GM12878 (cell line): ENCODE data around the gene CD101. TPM values are rescaled to one million over a fixed set of nuclear protein-coding genes. Genes with fewer than 3 reads are reported as not detected.
A peak's percentile ranks its signal among the peaks of the same experiment; 100 is the strongest.

Source experiments
- ATAC-seq: fragments of 200-7000 bp; cut with Tn5 transposase; 3 replicates; pipeline ENCODE4 v1.9.1; 2020; ENCODE audit warnings: mild to moderate bottlenecking, moderate library complexity
- BruUV-seq: library from RNA; stranded (reverse); fragments of 400-500 nt; replicated peaks from 2 replicates; lab custom pipeline; 2021; lab: Mats Ljungman, UMichigan
- CTCF ChIA-PET: fragments of 300-600 bp; sonication (Branson Sonifier 250); formaldehyde crosslinking; extraction: SDS; loops from one replicate; lab custom pipeline; 2021; ENCODE audit warnings: inconsistent platforms; lab: Yijun Ruan, JAX
- POLR2A ChIA-PET: fragments of 350-600 bp; formaldehyde crosslinking; extraction: SDS; loops from one replicate; lab custom pipeline; 2021; ENCODE audit warnings: inconsistent platforms; lab: Charles Lee
- RAD21 ChIA-PET: fragments of 300-600 bp; sonication (Branson Sonifier 250); formaldehyde crosslinking; loops from one replicate; lab custom pipeline; 2023; ENCODE audit warnings: antibody characterized with exemption; ENCODE audit not compliant: unreplicated experiment; lab: Charles Lee
- SMC1A ChIA-PET: fragments of 300-600 bp; sonication (Branson Sonifier 250); formaldehyde crosslinking; loops from one replicate; lab custom pipeline; 2023; ENCODE audit not compliant: unreplicated experiment, uncharacterized antibody; lab: Charles Lee
- DNase-seq: peaks from one replicate; pipeline ENCODE4 v3.0.0-alpha.2; 2011; ENCODE audit warnings: low read depth, low spot score
- FAIRE-seq: peaks from 3 replicates; lab custom pipeline; 2011; peaks lifted over from hg19 to GRCh38; lab: Jason Lieb, UNC
- H2AFZ ChIP-seq: 2 replicates; pipeline ENCODE4 v1.6.0; 2011; ENCODE audit warnings: low read depth, low read length, control low read depth; ENCODE audit not compliant: control insufficient read depth
- H3K27ac ChIP-seq: 2 replicates; pipeline ENCODE4 v1.5.1; 2011; ENCODE audit warnings: control low read depth; ENCODE audit not compliant: control insufficient read depth, insufficient read depth
- H3K27me3 ChIP-seq, 2 experiments: replicated peaks in 1 of 2; 2 replicates each; pipeline versions ENCODE4 v1.6.0 to v1.6.1; 2011; ENCODE audit warnings: low read length in 1 of 2; ENCODE audit not compliant: control insufficient read depth in 2 of 2, insufficient read depth in 2 of 2
- H3K36me3 ChIP-seq, 2 experiments: 2 replicates each; pipeline ENCODE4 v1.5.1; 2011; ENCODE audit warnings: low read length in 1 of 2; ENCODE audit not compliant: control insufficient read depth in 2 of 2, insufficient read depth in 2 of 2
- H3K4me1 ChIP-seq: 2 replicates; pipeline ENCODE4 v1.6.1; 2011; ENCODE audit warnings: mild to moderate bottlenecking, low read length, moderate library complexity, mixed read lengths; ENCODE audit not compliant: control insufficient read depth, insufficient read depth
- H3K4me2 ChIP-seq: 2 replicates; pipeline ENCODE4 v1.6.0; 2011; ENCODE audit warnings: control low read depth; ENCODE audit not compliant: control insufficient read depth, insufficient read depth
- H3K4me3 ChIP-seq: fragments of 200-600 bp; sonication (generic); 2 replicates; pipeline ENCODE4 v1.5.1; 2016
- H3K79me2 ChIP-seq: 2 replicates; pipeline ENCODE4 v1.6.0; 2011; ENCODE audit warnings: low read length; ENCODE audit not compliant: control insufficient read depth, insufficient read depth
- H3K9ac ChIP-seq: 2 replicates; pipeline ENCODE4 v1.8.0; 2011; ENCODE audit warnings: low read length, control low read depth, mixed read lengths; ENCODE audit not compliant: control insufficient read depth, insufficient read depth
- H3K9me3 ChIP-seq: replicated peaks from 3 replicates; pipeline ENCODE4 v1.5.1; 2011; ENCODE audit warnings: mild to moderate bottlenecking, low read length; ENCODE audit not compliant: control insufficient read depth, insufficient read depth
- H4K20me1 ChIP-seq: 2 replicates; pipeline ENCODE4 v1.6.0; 2011; ENCODE audit not compliant: control insufficient read depth, insufficient read depth
- ATF7 ChIP-seq: fragments of 450-650 bp; IDR thresholded peaks from 2 replicates; pipeline ENCODE4 v1.6.1; 2016; ENCODE audit warnings: low read depth, mild to moderate bottlenecking
- BCL11A ChIP-seq: IDR thresholded peaks from 2 replicates; pipeline ENCODE4 v1.6.1; 2011; ENCODE audit warnings: low read depth, low read length
- CHD2 ChIP-seq: IDR thresholded peaks from 2 replicates; pipeline ENCODE4 v1.6.1; 2011; ENCODE audit warnings: low read depth, low read length, improper control_type of control experiment, borderline replicate concordance
- DPF2 ChIP-seq: fragments of 450-650 bp; IDR thresholded peaks from 2 replicates; pipeline ENCODE4 v1.6.1; 2017; ENCODE audit warnings: mild to moderate bottlenecking
- E2F8 ChIP-seq: fragments of 450-650 bp; IDR thresholded peaks from 2 replicates; pipeline ENCODE4 v1.6.1; 2018; ENCODE audit warnings: mild to moderate bottlenecking, low read depth, moderate library complexity; ENCODE audit not compliant: partially characterized antibody
- EGR1 ChIP-seq, 2 experiments: IDR thresholded peaks; 1 replicate in 1 of 2; 2 replicates in 1 of 2; pipeline ENCODE4 v1.6.1; 2011 to 2012; ENCODE audit warnings: low read depth in 2 of 2, low read length in 2 of 2, borderline replicate concordance in 1 of 2, mild to moderate bottlenecking in 1 of 2, moderate library complexity in 1 of 2
- GATAD2B ChIP-seq: fragments of 450-650 bp; conservative IDR thresholded peaks from 2 replicates; pipeline ENCODE4 v1.6.1; 2017; ENCODE audit warnings: low read depth, mild to moderate bottlenecking, moderate library complexity
- HDAC2 ChIP-seq: fragments of 200-600 bp; sonication (generic); IDR thresholded peaks from 2 replicates; pipeline ENCODE4 v1.6.1; 2017
- HDGF ChIP-seq: fragments of 450-650 bp; IDR thresholded peaks from 2 replicates; pipeline ENCODE4 v1.6.1; 2016; ENCODE audit warnings: antibody characterized with exemption
- IRF3 ChIP-seq: fragments of 450-650 bp; IDR thresholded peaks from 2 replicates; pipeline ENCODE4 v1.6.1; 2014; ENCODE audit warnings: mild to moderate bottlenecking
- IRF4 ChIP-seq: IDR thresholded peaks from 2 replicates; pipeline ENCODE4 v1.6.1; 2011; ENCODE audit warnings: low read depth, low read length
- KLF5 ChIP-seq: fragments of 450-650 bp; IDR thresholded peaks from 2 replicates; pipeline ENCODE4 v1.6.1; 2014; ENCODE audit warnings: mild to moderate bottlenecking; ENCODE audit not compliant: partially characterized antibody
- MAX ChIP-seq: IDR thresholded peaks from 2 replicates; pipeline ENCODE4 v1.6.1; 2012; ENCODE audit warnings: low read depth, low read length, improper control_type of control experiment
- MYB ChIP-seq: fragments of 150-350 bp; IDR thresholded peaks from 2 replicates; pipeline ENCODE4 v1.6.1; 2014; ENCODE audit warnings: mild to moderate bottlenecking, low read depth, low read length, borderline replicate concordance
- NRF1 ChIP-seq: conservative IDR thresholded peaks from 2 replicates; pipeline ENCODE4 v1.6.1; 2011; ENCODE audit warnings: mild to moderate bottlenecking, low read depth, low read length, improper control_type of control experiment
- TAF1 ChIP-seq: IDR thresholded peaks from 2 replicates; pipeline ENCODE4 v1.6.1; 2011; ENCODE audit warnings: mild to moderate bottlenecking, low read depth, low read length, borderline replicate concordance
- TCF7 ChIP-seq: IDR thresholded peaks from 2 replicates; pipeline ENCODE4 v1.6.1; 2014; ENCODE audit warnings: antibody characterized with exemption, borderline replicate concordance
- ZBED1 ChIP-seq: IDR thresholded peaks from 2 replicates; pipeline ENCODE4 v1.6.1; 2016; ENCODE audit warnings: borderline replicate concordance
- ZBTB33 ChIP-seq: fragments of 450-650 bp; IDR thresholded peaks from 2 replicates; pipeline ENCODE4 v1.6.1; 2017; ENCODE audit warnings: mild to moderate bottlenecking
- WGBS: methylation state at CpG from one replicate; pipeline ENCODE4 v1.1.6; 2016; ENCODE audit warnings: low lambda C conversion rate; ENCODE audit not compliant: insufficient replicate concordance, insufficient coverage; ENCODE audit errors: missing lambda C conversion rate; 5-methylcytosine and 5-hydroxymethylcytosine counted together
- in situ Hi-C: fragments of 300-500 bp; cut with MboI; formaldehyde crosslinking; loops from 9 replicates; pipeline ENCODE4 v1.14.3; 2018; ENCODE audit warnings: mixed read lengths
- intact Hi-C: fragments of 100-400 bp; cut with micrococcal nuclease; formaldehyde crosslinking; loops from one replicate; pipeline ENCODE4 v1.14.2; 2022; ENCODE audit not compliant: unreplicated experiment
- polyA plus RNA-seq, 11 experiments: library from polyadenylated mRNA; depleted of rRNA in 4 of 11; unstranded in 6 of 11; stranded (reverse) in 5 of 11; fragments of >200 nt; fragmentation: Nextera tagmentation in 4 of 11; fragmentation: Illumina TruSeq in 1 of 11; extraction: Ambion mirVana in 4 of 11; extraction: Trizol in 1 of 11; gene quantifications; 1 replicate in 1 of 11; 2 replicates in 10 of 11; pipeline versions ENCODE4 v1.2.1 to v1.2.3, GENCODE V29; 2011 to 2016; ENCODE audit warnings: inconsistent platforms in 2 of 11, missing spikeins in 2 of 11, low read depth in 1 of 11
- total RNA-seq, 4 experiments: library from RNA; depleted of rRNA in 3 of 4; stranded (reverse); fragments of >200 nt in 3 of 4; fragmentation: Illumina TruSeq in 1 of 4; extraction: Trizol in 1 of 4; gene quantifications; 2 replicates each; pipeline versions ENCODE4 v1.2.1 to v1.2.3, GENCODE V29; 2013 to 2021

CD101 gene
- total and polyA plus RNA-seq, 10 of the 15 experiments (the other 5 are each of a cell fraction or from before 2014, with no cell fraction given): 0.56 to 7.9 (median 2.9) TPM

GRCh38 chr1:117070124-117070523, 68.6 kb downstream of the CD101 start:
- intact Hi-C loops (no loop called here), in situ Hi-C loops (loop anchor here (10.0 kb wide), 1 partner anchor 685 kb away; no protein-coding TSS in a partner anchor)
- Histone ChIP-seq H3K9ac (no peak overlapping the region), H3K9me3 (no peaks in the 10 kb centered on the region), H3K27me3 (no peaks in the 10 kb centered on the region), H3K4me2 (no peak overlapping the region; the same call in 1 of the 2 replicates), H3K79me2 (peaks cover 55% of the 10 kb centered on the region), H3K4me3 (no peak overlapping the region), H3K27ac (peak overlapping the region; percentile 58; the same call in 1 of the 2 replicates), H4K20me1 (peaks cover 2% of the 10 kb centered on the region; the same call in 1 of the 2 replicates), H2AFZ (no peak overlapping the region), H3K36me3 (peaks cover 0 to 16% of the 10 kb centered on the region in 2 experiments), H3K4me1 (peaks cover 12% of the 10 kb centered on the region)
- no TSS peak for BruUV-seq
- 3% methylated on average over 2 of the region's 2 CpGs for WGBS
- DNase-seq: peak; percentile 39
- no peak for FAIRE-seq
- ChIA-PET POLR2A (interaction anchor here (1.1 to 2.2 kb wide), 2 partner anchors 10 to 11 kb away, joined by 4 to 9 read pairs; partner anchors contain the start of gene TTF2), RAD21 (interaction anchor here (1.2 to 6.3 kb wide), 4 partner anchors 10 to 68 kb away, joined by 3 to 53 read pairs (median 6); partner anchors contain the start of genes CD101 and TTF2), SMC1A (interaction anchor here (1.1 to 6.9 kb wide), 10 partner anchors 8 to 584 kb away, joined by 3 to 49 read pairs (median 7); partner anchors contain the start of gene TTF2), CTCF (interaction anchor here (1.6 to 9.1 kb wide), 7 partner anchors 10 to 465 kb away, joined by 4 to 167 read pairs (median 10); partner anchors contain the start of gene TTF2)
- peak; percentile 81 for ATAC-seq
- TF ChIP-seq KLF5 (no peak), ZBED1 (0 out of 2 replicates have a peak, but pooled peaks have one; percentile 33), TCF7 (no peak), GATAD2B (no peak), TAF1 (no peak), DPF2 (0 out of 2 replicates have a peak, but pooled peaks have one; percentile 28), CHD2 (no peak), HDAC2 (no peak), IRF3 (no peak), MAX (no peak), HDGF (no peak), ZBTB33 (no peak), E2F8 (no peak), ATF7 (peak; percentile 58), BCL11A (no peak), MYB (no peak), NRF1 (no peak), IRF4 (no peak), EGR1 (IDR thresholded peaks at IDR 0.05; ENCODE audit: borderline replicate concordance in 1 of 2, low read depth in 2 of 2, low read length in 2 of 2) (no peak)
